GM12874 (cell line): ENCODE measurements around the gene ELF1.

ENCODE experiments used
- CTCF ChIP-seq: IDR thresholded peaks from 2 replicates; pipeline ENCODE4 v1.5.1; 2011; ENCODE audit warnings: low read depth, mild to moderate bottlenecking, control low read depth, low read length, moderate library complexity; ENCODE audit not compliant: insufficient read depth

The ELF1 gene

GRCh38 chr13:40886017-40886416 is 133.1 kb downstream of the ELF1 start:
- TF ChIP-seq CTCF = no peak
